NCI-H226 (cell line): ENCODE data around the gene CDH12.
"Not testable (repeated sequence)": the region's sequence is repeated elsewhere in the genome, so short reads cannot be mapped to it uniquely, and the experiment has no call there.

ENCODE experiments used
- DNase-seq: peaks from one replicate; pipeline ENCODE4 v3.0.0-alpha.2; 2015

CDH12 gene

DNA sequence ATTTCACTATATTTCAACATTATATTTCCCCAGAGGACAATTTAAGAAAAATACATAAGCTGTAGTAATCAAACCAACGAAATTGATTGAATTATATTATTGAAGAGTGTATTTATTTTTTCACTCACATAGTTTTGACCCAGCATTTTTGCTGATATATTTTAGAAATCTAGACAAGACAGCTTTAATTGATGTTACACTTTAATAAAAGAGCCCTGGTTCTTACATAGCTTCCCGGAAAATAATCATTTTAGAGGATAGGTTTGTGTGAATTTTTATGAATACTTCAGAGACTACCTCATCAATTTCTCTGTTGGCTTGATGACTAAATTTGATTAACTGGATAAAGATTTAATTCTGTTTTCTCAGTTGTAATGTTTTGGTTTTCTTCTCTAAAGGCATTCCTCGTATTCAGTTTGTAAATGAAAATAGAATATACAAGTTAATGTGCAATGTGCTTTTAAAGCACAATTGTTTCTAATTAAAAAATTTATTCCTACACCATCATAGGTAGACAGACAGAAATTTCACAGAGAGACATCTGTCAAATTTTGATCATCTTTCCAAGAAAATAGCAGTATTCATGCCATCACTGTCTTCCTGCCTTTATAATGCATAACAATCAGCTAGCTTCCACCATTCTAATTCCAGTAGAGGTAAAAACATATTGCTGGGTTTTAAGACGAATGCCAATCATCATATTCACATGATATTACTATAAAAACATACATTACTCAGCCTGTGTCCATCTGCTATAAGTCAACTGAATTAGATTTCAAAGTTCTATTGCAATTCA lies 441.4 kb downstream of the CDH12 start:
- no peak for DNase-seq

DNA sequence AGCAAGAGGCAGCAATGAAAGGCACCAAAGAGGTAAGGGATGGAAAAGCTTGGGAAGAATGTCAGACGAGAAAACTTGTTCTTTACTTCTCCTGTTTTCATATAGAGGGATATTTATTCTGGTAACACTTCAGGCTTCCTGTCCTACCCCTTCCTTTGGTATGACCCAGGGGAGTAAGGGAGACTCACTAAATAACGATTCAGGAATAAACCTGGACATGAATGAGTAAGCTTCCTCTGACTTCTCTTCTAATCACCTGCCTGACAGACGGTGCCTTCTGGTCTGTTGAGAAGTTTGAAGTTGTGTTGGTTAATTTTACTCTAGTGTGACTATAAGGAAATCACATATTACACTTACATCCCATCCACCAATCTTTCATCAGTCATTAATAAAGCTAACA lies 461.2 kb downstream of the CDH12 start:
- DNase-seq = peak; percentile 67

DNA sequence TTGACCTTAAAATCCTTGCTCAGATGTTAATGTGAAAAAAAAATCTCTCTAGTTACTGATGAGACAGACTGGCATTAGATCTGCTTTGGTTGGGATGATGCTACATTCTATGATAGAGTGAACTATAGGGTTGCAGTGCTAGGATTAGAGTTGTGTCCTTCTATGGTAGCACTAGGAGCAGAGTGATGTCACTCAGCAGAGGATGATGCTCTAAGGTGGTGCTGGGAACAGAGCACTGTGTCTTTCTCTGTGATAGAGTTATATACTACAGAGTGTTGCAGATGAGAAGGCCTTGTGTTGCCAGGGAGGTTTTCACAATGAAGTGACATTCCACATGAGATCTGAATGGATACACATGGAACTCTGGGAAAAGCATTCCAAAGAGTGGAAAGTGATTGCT lies 462.3 kb downstream of the CDH12 start:
- peak; percentile 4 for DNase-seq

DNA sequence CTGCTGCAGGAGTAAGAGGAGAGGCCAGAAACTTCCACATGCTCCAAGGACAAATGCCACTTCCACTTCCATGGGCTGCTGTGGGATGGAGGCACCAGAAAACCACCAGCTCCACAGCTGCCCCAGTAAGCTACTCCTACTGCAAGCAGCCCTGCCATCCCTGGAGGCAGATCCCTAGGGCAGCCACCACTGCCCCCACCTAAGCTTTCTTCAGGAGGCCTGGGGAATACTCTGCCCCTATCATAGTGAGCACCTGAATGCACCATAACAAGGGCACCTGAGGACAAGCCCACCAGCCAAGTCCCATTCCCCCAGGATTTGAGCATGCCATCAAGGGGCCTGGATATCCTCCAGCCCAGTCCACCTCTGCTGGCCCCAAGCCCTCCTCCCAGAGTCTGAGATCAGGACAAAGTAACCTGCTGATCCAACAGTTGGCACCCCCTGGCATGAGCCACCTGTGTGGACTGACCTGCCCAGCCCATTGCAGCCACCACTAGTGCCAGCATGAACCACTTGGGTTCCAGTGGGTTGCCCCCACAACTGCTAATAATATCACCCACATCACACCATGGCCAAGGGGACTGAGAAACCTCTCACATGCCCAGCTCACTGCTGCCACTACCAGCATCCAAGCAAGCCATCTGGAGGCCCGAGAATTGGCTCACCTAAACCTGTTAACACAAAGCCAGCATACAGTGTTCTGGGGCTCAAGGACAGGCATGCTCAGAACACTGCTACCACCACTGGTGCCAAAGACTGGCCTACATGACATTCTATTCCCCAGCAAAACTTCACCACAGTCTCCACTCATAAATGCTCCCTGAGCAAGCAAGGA lies 480.1 kb downstream of the CDH12 start:
- DNase-seq = no peak

DNA sequence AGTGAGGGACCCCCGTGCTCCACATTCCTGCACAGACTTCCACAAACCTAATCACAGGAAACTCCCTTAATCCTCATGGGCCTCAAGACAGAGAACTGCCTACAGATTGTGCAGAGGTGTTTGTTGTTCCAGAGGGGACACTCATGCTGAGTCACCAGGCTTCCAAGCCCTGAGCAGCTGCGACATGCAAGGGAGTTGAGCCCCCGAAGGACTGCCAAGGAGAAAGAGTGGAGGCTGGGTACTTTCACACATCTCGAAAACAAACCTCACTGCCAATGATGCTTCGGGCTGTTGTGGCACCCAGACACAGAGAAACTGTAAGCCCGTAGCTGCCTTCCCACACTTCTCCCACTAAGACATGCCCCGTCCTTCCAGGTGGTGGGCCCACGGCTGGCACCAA lies 480.8 kb downstream of the CDH12 start:
- DNase-seq = peak; percentile 6

DNA sequence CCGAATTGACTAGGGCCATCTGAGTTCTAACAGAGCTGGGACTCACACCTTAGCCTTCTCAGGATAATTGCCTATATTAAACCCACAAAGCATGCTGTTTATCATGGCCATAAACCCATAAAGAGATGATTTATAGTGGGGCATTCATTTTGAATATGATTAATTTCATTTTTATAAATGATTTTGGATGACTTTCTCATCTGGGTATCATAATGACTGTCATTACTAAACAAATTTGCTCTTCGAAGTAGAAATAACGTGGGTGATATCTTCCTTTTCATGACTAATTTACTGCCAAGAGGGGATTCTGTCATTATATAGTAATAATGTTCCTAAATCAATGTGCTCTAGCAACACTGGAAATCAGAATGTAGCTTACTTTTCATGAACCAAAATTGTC lies 498.2 kb downstream of the CDH12 start:
- DNase-seq = no peak

DNA sequence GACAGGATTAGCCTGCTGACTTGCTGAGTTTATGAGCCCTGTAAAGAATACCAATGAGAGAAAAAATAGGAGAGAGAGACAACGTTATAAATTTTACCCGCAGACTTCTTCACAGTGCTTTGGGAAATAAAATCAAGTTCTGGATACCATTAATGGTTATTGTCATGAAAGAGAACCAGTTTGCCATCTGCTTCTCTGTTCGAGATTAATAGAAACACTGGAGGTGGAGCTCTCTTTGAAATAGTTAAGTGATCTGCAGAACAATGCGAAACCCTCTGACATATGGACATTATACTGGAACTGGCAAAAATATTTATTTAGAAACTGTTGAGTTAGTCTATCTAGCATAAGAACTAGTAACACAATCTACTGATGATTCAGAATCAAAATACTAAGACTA lies 500.7 kb downstream of the CDH12 start:
- DNase-seq = no peak

DNA sequence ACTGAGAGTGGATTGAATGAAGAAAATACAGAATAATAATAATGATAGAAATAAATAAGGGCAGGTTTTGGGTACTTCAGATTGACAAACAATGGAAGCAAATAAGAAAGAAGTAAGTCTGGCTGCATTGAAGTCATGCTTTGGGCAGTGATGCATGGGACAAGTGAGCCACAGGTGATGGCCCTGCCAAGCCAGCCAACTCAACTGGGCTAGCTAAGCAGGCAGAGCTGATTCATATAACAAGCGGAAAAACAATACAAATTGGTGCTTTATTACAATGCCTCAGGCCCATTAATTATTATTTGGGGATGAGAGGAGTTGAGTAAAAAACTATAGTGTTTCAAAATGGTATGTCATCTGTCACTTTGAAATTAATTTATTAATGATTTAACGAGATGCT lies 502.0 kb downstream of the CDH12 start:
- no peak for DNase-seq

DNA sequence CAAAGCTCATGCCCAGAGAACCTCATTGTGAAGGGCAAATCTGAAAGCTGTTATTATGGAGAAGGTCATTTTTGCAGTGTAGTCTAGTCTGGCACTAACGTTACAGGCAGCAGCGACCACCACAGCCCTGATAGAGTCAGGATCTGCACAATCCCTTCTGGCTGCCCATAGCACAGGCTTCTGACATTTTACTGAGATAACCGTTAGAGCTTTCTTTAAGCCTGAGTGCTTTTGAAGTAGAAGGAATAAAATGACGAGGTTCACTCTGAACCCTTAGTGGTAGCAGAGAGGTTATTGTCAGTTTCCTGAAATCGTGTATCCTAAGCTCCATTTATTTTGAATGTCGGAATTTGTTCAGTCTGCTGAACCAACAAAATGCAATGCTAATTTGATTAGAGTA lies 505.1 kb downstream of the CDH12 start:
- no peak for DNase-seq

DNA sequence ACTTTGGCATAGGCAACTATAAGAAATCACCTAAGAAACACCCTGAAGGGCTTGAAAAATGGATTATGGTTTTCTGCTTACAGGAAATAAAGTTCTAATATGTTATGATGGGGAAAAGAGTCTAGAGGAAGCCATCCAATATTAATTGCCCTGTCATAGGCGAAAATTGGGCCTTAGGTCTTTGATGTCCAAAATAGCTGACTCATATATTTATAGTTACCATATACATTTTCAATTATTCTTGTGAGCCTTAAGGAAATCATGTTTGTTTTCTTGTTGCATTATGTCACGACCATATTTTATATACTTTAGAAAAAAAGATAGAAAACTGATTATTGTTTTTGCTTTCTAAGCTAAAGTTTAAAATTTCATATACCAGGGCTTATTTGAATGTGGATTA lies 509.1 kb downstream of the CDH12 start:
- DNase-seq = no peak

DNA sequence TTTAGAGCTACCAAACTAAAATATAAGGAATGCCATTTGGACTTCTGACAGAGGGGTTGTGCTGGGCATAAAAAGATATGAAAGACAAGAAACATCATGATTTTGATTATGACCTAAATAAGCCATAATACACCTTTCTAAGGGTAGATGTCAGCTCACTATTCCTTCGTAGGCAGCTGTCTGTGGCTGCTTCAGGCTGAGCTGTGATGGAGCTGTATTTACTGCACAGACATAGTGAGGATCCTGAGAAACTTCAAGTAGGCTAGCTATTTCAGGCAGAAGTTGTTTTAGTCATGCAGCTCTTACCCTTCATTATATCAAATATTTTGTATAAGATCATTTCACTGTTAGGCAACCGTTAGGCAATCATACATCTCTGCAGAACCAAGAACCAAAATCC lies 511.7 kb downstream of the CDH12 start:
- no peak for DNase-seq

DNA sequence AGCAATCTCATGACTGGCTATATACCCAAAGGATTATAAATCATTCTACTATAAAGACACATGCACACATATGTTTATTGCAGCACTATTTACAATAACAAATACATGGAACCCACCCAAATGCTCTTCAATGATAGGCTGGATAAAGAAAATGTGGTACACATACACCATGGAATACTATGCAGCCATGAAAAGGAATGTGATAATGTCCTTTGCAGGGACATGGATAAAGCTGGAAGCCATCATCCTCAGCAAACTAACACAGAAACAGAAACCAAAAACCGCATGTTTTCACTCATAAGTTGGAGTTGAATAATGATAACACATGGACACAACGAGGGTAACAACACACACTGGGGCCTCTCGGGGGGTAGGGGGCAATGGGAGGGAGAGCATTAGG lies 520.2 kb downstream of the CDH12 start:
- DNase-seq = not testable (repeated sequence)

DNA sequence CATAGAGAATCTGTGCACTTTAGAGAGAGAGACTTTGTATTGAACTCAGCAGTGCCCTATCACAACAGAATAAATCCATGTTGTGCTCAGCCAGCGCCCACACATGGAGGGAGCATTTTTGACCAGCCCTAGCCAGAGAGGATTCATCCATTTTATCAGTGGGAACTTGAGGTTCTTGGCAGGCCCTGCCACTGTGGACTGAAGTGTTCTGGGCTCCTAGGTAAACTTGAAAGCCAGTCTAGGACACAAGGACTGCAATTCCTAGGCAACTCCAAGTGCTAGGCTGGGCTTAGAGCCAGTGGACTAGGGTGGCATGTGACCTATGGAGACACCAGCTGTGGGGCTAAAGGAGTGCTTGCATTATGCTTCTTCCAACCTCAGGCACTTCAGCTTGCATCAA lies 523.5 kb downstream of the CDH12 start:
- DNase-seq = no peak

DNA sequence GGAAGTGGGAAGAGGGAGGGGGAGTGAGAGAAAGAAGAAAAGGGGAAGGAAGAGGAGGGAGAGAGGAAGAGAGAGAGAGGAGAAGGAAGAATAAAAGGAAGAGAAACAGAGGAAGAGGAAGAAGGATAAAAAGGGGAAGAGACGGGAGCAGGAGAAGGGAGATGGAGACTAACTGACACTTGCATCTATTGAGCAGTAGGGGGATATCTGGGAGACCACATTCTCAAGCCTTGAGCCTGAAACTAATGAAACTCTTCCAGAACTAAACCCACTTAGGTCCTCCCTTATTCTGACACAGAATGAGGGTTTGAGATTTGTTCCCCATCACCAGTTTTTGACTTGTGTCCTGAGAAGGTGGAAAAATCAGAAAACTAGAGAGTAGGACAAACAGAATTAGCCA lies 533.3 kb downstream of the CDH12 start:
- DNase-seq = no peak

DNA sequence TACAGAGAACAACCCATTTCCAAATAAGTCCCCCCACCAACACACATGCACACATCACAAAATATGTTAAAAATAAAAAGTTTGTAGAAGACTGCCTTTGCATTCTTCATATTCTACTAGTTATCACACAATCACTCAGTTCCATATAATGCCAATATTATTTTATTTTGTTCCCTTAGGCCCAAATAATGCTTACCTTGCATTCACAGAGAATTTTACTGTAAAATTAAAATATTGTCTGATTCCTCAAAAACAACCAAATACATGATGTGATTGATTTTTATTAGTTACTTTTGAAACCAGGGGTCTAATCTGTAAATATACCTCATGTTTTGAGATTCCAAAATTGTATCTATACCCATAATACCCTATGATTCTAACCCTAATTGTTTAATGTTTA lies 536.9 kb downstream of the CDH12 start:
- DNase-seq = no peak

DNA sequence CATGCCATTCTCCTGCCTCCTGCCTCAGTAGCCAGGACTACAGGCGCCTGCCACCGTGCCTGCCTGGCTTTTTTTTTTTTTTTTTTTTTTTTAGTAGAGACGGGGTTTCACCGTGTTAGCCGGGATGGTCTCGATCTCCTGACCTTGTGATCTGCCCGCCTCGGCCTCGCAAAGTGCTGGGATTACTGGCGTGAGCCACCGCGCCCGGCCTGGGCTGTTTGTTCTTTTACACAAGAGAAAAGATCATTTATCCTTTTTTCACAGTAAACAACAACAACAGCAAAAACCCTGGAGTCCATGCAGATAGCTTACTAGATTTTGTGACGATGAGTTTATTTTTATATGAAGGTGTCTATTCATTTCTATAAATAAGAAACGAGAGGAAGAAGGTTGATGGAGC lies 538.1 kb downstream of the CDH12 start:
- DNase-seq = not testable (repeated sequence)

DNA sequence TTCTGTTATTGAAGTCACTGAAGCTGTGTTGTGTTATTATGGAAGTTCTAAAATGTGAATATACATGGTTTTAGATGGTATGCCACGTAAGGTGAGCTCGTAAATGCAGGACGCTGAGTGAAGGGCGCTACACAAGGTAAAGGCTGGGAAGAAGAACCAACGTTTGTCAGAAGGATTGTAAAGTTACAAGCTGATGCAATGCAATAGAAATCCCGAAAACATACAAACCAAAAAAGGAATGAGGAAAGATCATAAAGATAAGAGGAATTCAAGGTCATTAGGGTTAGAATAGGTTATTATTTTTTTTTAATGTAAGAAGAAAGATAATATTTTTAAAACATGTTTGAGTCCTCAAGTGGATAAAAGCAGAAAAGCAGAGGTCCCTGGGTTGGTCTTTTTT lies 538.6 kb downstream of the CDH12 start:
- DNase-seq = no peak

DNA sequence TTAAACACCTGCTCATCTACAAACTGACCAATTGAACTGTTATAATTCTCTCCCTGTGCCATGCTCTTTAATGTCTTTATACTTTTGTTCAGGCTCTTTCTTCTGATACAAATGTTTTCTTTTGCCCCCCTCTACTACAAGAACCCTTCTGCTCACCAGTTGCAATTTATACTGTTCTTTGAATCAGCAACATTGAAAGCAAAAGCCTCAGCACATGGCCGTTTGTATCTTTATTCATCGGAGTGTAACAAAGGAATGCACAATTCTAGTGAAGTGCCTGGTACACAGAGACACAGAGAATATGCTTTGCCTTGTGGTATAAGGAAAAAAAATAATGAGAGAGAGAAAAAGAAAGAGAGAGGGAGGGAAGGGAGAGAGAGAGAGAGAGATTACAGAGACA lies 547.1 kb downstream of the CDH12 start:
- DNase-seq = no peak

DNA sequence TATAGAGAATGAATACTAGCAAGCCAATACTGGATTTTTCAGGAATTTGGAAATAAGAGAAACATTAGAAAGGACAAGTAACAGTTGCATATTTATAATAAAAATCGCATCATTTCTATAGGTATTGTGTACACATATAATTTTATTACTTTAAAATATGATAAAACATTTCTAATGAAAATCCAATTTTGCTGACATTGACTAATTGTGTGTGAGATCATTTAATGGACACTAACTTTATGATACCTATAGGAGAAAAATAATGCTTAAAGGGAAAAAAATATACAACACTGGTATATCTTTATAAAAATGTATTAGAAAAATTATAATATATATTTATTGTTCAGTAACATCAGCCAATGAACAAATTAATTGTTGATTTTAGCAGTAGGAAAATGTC lies 557.3 kb downstream of the CDH12 start:
- no peak for DNase-seq

DNA sequence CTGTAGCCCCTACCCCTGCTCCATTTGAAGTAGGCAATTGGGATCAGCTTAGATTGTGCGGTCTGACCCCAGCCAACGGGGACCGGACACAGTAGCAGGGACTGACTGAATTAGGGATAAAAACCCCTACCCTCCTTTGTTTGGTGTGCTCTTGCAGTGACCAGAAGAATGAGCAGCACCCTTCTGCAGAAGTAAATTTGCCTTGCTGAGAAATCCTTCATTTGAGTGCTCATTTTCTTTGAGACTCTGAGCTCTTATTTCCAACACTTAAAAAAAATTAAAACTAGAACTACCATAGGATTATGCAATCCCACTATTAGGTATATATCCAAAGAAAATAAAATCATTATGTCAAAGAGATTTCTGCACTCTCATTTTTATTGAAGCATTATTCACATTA lies 560.0 kb downstream of the CDH12 start:
- DNase-seq = no peak

DNA sequence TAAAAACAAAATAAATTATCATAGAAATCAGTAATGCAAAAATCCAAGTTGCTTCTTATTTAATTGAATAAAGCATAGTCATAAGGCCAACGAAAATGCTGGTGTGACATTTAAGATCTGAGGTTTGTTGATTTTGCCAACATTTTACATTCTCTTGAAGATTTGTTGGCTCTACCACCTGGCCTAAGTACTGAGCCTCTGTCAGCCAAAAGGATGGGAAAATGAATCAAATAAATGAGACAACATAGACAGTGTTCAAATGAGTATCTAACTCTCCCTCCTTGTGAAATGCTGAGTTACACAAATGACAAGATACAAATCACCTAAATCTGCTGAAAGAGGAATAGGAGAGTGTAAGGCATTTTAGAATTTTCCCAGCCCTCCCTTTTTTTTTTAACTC lies 575.0 kb downstream of the CDH12 start:
- DNase-seq = no peak

DNA sequence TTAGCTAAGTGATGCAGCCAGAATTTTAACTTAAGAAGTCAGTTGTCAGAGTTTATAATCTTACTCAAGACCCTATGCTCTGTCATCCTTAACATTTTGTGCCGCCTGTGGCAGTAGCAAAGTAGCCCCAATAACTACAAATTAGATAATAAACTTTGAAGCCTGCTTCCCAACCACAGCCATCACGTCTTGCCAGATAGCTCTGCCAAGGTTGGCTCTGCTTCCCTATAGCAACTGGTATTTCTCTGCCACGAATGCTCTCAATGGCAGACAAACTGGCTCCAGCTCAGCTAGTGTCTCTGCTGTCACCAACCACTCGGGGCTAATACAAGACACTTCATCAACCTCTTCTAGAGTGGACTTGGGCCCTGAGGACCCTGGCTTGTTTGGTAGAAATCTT lies 576.1 kb downstream of the CDH12 start:
- no peak for DNase-seq

DNA sequence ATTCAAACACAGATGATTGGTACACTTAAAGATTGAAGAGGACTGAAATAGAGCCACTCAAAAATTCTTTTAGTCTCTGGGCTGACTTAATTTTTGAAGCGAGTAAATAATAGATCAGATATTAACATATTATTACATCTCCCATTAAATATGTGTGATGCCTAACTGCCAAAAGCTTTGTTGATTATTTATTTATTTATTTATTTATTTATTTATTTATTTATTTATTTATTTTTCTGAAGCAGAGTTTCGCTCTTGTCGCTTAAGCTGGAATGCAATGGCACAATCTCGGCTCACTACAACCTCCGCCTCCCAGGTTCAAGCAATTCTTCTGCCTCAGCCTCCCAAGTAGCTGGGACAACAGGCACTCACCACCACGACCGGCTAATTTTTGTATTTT lies 587.3 kb downstream of the CDH12 start:
- not testable (repeated sequence) for DNase-seq

DNA sequence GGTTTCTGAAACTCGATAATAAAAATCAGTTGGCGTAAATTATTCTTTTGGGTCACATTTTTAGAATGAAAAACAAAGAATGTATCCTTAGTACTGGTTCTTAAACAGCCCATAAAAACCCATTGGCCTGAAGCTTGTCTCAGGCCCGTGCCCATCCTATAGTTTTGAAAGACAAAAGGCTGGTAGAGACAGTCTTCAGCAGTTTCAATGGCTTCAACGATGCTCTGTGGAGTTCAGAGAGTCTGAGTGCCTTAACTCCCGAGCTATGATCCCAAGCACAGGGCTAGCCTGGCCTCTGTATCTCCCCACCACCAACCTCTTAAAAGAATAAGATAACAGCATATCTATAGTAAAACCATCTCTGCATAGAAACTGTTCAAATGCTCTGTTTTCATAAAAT lies 595.0 kb downstream of the CDH12 start:
- DNase-seq = no peak

DNA sequence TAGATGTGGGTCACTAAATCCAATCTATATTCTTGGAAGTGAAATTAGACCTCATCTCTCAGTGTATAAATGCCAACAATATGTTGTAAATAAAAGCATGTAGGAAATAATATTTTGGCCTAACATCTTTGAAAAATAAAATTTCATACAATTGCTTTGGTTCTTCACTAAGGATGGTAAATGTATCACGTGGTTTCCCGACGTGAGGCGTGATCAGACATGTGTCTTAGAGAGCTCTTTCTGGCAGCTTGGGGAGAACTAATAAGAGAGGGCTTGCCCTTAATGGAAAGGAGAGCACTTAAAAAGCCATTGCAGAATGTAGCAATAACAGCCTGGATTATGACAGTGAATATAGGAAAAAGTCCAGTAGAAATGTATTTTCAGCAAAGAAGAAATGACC lies 602.6 kb downstream of the CDH12 start:
- DNase-seq = no peak
